HG02763 (cell line): ENCODE data around the gene FYCO1.

ENCODE experiments used
- ATAC-seq: cut with Tn5 transposase; IDR thresholded peaks from one replicate; pipeline ENCODE4 v1.9.1; 2021; ENCODE audit warnings: mild to moderate bottlenecking, moderate library complexity; ENCODE audit not compliant: unreplicated experiment

The FYCO1 gene

DNA sequence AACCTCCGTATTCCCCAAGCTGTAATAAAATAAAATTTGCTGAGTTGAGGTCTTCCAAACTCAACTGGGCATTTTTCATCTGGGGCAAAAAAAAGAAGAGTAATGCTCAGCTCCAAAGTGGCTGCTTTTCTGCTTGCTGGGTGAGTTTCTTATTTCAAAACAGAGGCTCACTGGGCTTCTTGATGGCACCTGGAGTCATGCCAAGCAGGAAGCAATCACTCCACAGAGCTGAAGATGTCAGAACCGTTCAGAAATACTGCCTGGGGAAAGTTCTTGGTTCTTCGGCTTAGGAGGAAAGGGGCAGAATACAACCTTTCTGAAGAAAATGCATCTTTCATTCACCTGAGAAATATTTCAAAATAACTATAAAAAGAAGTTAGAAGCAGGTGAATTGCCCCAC, 105.2 kb downstream of the FYCO1 start:
- ATAC-seq: no peak

GRCh38 chr3:45889337-45889736, 106.3 kb downstream of the FYCO1 start:
- no peak for ATAC-seq

- ATAC-seq: no peak
Measured at GRCh38 chr3:45887759-45888511, 107.7 kb downstream of the FYCO1 start.

DNA sequence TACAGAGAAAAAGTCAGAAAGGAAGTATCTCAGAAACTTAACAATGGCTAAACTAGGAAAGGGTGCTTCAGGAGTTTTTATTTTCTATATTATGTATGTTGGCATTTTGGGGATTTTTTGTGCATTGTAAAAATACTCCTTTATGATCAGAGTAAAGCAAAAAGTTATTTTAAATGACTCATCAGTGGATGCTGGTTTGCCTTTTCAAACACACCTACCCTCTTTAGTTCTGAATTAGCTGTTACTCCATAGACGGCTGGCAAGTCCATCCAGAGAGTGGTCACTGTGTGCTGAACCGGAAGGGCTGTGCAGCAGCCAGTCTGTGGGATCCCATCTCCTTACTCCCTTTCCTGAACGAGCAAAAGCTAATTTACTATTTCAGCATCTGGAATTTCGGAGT, 108.3 kb downstream of the FYCO1 start:
- ATAC-seq: no peak

- ATAC-seq: no peak
Measured at GRCh38 chr3:45885979-45886705, 109.5 kb downstream of the FYCO1 start, which contains the start of gene CCR9. CCR9 (plus strand) TSS chr3:45886543; CDS start chr3:45894934, 8,391 bp downstream.

DNA sequence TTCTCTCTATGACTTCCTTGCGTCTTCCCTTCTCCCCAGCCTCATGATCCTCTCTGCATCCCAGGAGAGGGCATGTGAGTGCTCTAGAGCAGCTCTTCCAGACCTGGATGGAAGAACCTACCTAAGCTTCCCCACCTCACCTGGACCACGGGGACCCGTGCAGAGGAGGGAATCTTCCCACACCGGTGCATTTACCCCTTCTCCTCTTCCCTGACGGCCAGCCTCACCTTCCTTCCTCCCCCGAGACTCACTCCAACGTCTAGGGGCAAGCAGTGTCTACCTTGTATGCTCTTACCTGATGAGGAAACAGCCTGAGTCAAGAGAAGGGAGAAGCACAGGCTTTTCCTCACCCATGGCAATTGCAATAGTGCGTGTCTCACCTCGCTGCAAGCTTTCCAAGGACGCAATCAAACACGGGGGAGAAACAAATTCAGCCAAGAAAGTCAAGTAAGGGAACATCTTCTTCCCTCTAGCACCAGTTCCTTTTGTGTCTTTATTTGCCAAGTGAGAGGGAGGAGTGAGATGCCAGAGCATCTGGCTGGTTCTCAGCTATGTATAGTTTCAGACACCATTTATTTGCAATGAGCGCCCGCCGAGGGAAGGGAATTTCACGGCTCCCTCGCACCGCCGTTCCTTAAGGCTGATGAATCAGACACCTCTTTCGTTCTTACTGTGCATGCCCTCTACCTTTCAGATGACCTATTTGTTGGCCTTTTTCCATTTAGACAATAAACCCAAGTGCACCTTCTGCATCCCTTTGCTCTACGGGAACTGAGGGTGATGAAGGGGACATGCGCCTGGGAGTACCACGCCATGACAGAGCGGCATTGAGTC, 111.0 kb downstream of the FYCO1 start:
- ATAC-seq: no peak

DNA sequence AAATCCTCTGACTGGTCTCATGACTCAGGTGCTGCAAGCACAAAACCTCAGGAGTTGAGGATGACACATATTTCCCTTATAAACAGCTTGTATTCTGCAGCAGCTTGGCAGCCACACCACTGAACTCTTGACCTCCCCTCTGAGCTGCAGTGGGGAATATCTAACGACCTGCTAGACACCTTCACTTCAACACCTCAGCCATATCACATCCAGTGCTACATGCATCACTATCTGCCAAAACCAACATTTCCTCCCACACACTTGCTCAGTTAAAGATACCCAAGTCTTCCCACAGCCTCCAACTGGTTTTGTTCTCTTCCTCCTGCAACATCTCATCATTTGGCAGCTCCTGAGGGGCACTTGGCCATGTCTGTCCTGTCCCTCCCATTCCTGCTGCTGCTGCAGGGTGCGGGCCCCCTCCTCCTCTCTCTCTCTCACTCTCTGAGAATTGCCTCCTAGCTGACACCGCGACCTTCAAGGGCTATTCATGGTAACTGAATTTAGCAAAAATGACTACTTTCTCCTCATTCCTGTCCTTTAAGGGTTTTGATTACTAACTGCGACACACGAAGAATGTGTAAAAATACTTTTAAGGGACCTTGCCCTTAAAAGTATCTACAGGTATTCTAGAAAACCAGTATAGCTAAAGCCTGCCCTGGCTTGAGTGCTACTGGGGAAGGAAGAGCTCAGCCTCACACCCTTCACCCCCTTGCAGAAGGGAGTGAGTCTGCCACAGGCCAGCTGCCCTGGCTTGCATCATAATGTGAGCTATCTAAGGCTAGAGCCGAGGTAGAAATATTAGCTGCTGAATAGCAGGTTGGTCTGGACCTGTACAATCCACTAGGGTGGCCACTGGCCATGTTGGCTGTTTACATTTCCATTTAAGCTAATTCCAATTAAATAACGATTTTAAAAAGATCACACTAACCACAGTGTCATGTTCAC, 114.3 kb downstream of the FYCO1 start:
- ATAC-seq: no peak

GRCh38 chr3:45880725-45881077, 114.9 kb downstream of the FYCO1 start:
- no peak for ATAC-seq

GRCh38 chr3:45878124-45878523, 117.5 kb downstream of the FYCO1 start:
- no peak for ATAC-seq

DNA sequence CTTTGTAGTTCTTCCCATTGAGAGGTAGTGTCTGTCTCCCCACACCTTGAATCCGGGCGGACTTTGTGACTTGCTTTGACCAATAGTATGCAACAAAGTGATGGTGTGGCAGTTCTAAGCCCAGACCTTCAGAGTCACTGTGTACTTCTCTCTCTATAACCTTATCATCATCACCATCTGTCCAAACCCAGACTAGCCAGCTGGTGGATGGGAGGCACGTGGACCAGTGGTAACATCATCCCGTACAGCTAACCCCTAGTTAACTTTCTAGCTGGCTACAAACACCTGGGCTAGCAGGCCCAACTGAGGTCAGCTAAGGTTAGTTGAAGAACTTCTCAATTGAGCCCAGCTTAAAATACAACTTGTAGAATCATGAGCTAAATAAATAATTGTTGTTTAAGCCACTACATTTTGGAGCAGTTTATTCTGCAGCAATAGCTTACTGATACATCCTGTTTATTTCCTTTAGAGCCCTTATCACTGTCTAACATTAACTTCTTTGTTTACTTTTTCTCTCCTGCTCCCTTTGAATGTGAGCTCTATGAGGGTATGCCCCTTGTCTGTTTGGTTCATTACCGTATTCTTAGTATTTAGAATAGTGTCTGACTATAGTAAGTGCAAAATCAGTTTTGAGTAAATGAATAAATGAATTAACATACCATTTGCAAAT, 120.8 kb downstream of the FYCO1 start:
- no peak for ATAC-seq

GRCh38 chr3:45873638-45874037, 122.0 kb downstream of the FYCO1 start:
- ATAC-seq: no peak

DNA sequence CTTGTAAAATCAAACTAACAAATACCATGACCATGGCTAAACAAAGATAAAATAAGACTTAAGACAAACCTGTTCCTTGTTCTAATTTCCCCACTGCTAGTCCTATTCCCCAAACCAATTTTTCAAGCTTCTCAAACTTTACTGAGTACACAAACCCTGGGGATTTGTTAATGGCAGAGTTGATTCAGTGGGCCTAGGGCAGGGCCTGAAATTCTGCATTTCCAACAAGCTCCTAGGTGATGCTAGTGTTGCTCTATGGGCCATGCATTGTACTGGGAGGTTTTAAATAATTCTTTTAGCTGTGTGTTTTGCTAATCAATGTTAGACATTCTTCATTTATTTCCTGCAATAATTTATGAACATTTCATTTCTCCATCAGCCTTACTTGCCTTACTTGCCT, 122.6 kb downstream of the FYCO1 start:
- ATAC-seq: no peak

- ATAC-seq: no peak
Measured at GRCh38 chr3:45872569-45872968, 123.1 kb downstream of the FYCO1 start.

- ATAC-seq: no peak
Measured at GRCh38 chr3:45871780-45872179, 123.8 kb downstream of the FYCO1 start.

DNA sequence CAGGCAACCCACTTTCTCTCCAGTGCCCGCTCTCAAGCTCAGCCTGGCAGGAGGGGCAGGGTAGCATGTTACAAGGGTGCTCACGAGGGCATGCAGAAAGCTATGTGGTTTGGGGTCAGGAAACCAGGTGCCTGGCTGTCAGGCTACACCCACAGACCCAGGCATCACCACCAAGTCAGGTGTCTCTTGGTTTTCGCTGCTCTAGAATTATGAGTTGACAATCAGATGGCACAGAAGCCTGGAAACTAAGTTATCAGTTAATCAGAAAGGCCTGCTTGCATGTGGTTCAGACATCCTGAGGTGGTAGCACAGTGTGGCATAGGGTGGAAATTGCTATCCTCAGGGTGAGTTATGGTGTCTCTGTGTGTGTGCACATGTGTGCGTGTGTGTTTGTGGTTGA, 125.5 kb downstream of the FYCO1 start:
- no peak for ATAC-seq

DNA sequence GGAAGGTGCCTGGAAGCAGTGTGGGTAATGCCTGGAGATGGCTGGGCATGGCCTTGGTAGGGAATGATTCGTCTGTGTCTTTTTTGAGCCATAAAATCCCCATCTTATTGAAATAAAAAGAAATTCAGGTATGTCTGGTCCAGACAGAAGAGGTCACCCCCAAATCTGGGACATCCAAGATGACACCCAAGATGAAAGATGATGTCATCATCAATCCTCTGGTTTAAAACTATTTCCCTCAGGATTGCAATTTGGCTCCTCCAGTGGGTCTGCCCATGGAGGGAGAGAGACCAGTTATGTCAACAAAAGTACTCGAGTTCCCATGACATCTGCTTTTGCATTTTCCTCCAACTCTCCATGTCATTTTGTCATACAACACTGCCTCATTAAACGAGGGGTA, 126.0 kb downstream of the FYCO1 start:
- ATAC-seq: no peak

GRCh38 chr3:45868650-45869049, 127.0 kb downstream of the FYCO1 start:
- ATAC-seq: no peak

- no peak for ATAC-seq
Measured at GRCh38 chr3:45868213-45868612, 127.4 kb downstream of the FYCO1 start.
